MM.1S (cell line): ENCODE data around the gene SLC48A1.

Experiments used
- DNase-seq: peaks from one replicate; pipeline ENCODE4 v3.0.0-alpha.2; 2015
- H2AFZ ChIP-seq: fragments of 300-600 bp; sonication (generic); 2 replicates; pipeline ENCODE4 v1.6.0; 2016; ENCODE audit warnings: antibody characterized with exemption, low read length
- H3F3A ChIP-seq: fragments of 300-600 bp; sonication (generic); 2 replicates; pipeline ENCODE4 v1.6.1; 2016; ENCODE audit warnings: mild to moderate bottlenecking, antibody characterized with exemption, low read length, moderate library complexity, mixed read lengths; ENCODE audit not compliant: insufficient read depth
- H3K27ac ChIP-seq: fragments of 300-600 bp; sonication (generic); 2 replicates; pipeline ENCODE4 v1.5.1; 2016; ENCODE audit warnings: mild to moderate bottlenecking, low read length
- H3K27me3 ChIP-seq: fragments of 300-600 bp; sonication (generic); replicated peaks from 2 replicates; pipeline ENCODE4 v1.6.0; 2016; ENCODE audit warnings: low read length; ENCODE audit not compliant: insufficient read depth
- H3K36me3 ChIP-seq: fragments of 300-600 bp; sonication (generic); replicated peaks from 2 replicates; pipeline ENCODE4 v1.6.1; 2016; ENCODE audit warnings: mild to moderate bottlenecking, low read length, mixed read lengths; ENCODE audit not compliant: insufficient read depth
- H3K4me1 ChIP-seq: fragments of 300-600 bp; sonication (generic); 2 replicates; pipeline ENCODE4 v1.6.1; 2016; ENCODE audit warnings: low read length, mixed read lengths
- H3K4me2 ChIP-seq: fragments of 300-600 bp; sonication (generic); 2 replicates; pipeline ENCODE4 v1.6.0; 2016; ENCODE audit warnings: low read depth, low read length
- H3K4me3 ChIP-seq: fragments of 300-600 bp; sonication (generic); 2 replicates; pipeline ENCODE4 v1.5.1; 2016; ENCODE audit warnings: low read length, mixed read lengths
- H3K79me2 ChIP-seq: fragments of 300-600 bp; sonication (generic); 2 replicates; pipeline ENCODE4 v1.6.1; 2016; ENCODE audit warnings: mixed run types, low read length, mixed read lengths
- H3K9ac ChIP-seq: fragments of 300-600 bp; sonication (generic); 2 replicates; pipeline ENCODE4 v1.6.1; 2016; ENCODE audit warnings: low read length, mixed read lengths
- H3K9me2 ChIP-seq: fragments of 300-600 bp; sonication (generic); replicated peaks from 2 replicates; pipeline ENCODE4 v1.6.1; 2016; ENCODE audit warnings: mild to moderate bottlenecking, low read length, mixed read lengths; ENCODE audit not compliant: insufficient read depth
- H3K9me3 ChIP-seq: fragments of 300-600 bp; sonication (generic); replicated peaks from 2 replicates; pipeline ENCODE4 v1.6.1; 2016; ENCODE audit warnings: mild to moderate bottlenecking, low read length, mixed read lengths; ENCODE audit not compliant: insufficient read depth
- H4K20me1 ChIP-seq: fragments of 300-600 bp; sonication (generic); 2 replicates; pipeline ENCODE4 v1.6.1; 2016; ENCODE audit warnings: mild to moderate bottlenecking, low read length, moderate library complexity, mixed read lengths; ENCODE audit not compliant: insufficient read depth
- EZH2 ChIP-seq: fragments of 300-600 bp; sonication (generic); optimal IDR thresholded peaks from 2 replicates; pipeline ENCODE3; 2017; ENCODE audit warnings: low read depth, mild to moderate bottlenecking, antibody characterized with exemption, low read length, mixed read lengths
- EZH2phosphoT487 ChIP-seq: fragments of 300-600 bp; sonication (generic); IDR thresholded peaks from 2 replicates; pipeline ENCODE4 v1.6.1; 2018; ENCODE audit warnings: antibody characterized with exemption, low read length
- TF ChIP-seq, protein P1 (sequence below): fragments of 300-600 bp; sonication (generic); IDR thresholded peaks from 2 replicates; pipeline ENCODE4 v1.5.1; 2016; ENCODE audit warnings: antibody characterized with exemption, low read length, mixed read lengths

Gene SLC48A1

GRCh38 chr12:47801170-47801903, 28.3 kb downstream of the SLC48A1 start:
- Histone ChIP-seq H3K36me3 (0 out of 2 replicates have a peak, but pooled peaks cover 3% of the 10 kb centered on the region), H3F3A (no peaks in the 10 kb centered on the region), H3K9me3 (no peaks in the 10 kb centered on the region), H4K20me1 (no peaks in the 10 kb centered on the region), H3K9me2 (no peaks in the 10 kb centered on the region), H3K79me2 (peaks cover 84% of the 10 kb centered on the region), H3K9ac (no peak overlapping the region), H3K4me3 (no peak overlapping the region), H3K4me2 (no peak overlapping the region), H3K4me1 (peaks cover 29% of the 10 kb centered on the region), H3K27me3 (no peaks in the 10 kb centered on the region), H3K27ac (no peak overlapping the region), H2AFZ (no peak overlapping the region)
- TF ChIP-seq, protein P1, sequence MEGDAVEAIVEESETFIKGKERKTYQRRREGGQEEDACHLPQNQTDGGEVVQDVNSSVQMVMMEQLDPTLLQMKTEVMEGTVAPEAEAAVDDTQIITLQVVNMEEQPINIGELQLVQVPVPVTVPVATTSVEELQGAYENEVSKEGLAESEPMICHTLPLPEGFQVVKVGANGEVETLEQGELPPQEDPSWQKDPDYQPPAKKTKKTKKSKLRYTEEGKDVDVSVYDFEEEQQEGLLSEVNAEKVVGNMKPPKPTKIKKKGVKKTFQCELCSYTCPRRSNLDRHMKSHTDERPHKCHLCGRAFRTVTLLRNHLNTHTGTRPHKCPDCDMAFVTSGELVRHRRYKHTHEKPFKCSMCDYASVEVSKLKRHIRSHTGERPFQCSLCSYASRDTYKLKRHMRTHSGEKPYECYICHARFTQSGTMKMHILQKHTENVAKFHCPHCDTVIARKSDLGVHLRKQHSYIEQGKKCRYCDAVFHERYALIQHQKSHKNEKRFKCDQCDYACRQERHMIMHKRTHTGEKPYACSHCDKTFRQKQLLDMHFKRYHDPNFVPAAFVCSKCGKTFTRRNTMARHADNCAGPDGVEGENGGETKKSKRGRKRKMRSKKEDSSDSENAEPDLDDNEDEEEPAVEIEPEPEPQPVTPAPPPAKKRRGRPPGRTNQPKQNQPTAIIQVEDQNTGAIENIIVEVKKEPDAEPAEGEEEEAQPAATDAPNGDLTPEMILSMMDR = no peak
- TF ChIP-seq EZH2 (no peak), EZH2phosphoT487 (no peak)
- DNase-seq = no peak

GRCh38 chr12:47801904-47802246, 28.8 kb downstream of the SLC48A1 start:
- Histone ChIP-seq H2AFZ (no peak overlapping the region), H3K4me1 (peaks cover 34% of the 10 kb centered on the region), H4K20me1 (no peaks in the 10 kb centered on the region), H3K27ac (no peak overlapping the region), H3K4me2 (no peak overlapping the region), H3K9me3 (no peaks in the 10 kb centered on the region), H3K4me3 (no peak overlapping the region), H3K79me2 (peaks cover 87% of the 10 kb centered on the region), H3K36me3 (0 out of 2 replicates have a peak, but pooled peaks cover 3% of the 10 kb centered on the region), H3K27me3 (no peaks in the 10 kb centered on the region), H3F3A (no peaks in the 10 kb centered on the region), H3K9ac (no peak overlapping the region), H3K9me2 (no peaks in the 10 kb centered on the region)
- TF ChIP-seq, protein P1 = no peak
- TF ChIP-seq EZH2phosphoT487 (no peak), EZH2 (no peak)
- DNase-seq = no peak

DNA sequence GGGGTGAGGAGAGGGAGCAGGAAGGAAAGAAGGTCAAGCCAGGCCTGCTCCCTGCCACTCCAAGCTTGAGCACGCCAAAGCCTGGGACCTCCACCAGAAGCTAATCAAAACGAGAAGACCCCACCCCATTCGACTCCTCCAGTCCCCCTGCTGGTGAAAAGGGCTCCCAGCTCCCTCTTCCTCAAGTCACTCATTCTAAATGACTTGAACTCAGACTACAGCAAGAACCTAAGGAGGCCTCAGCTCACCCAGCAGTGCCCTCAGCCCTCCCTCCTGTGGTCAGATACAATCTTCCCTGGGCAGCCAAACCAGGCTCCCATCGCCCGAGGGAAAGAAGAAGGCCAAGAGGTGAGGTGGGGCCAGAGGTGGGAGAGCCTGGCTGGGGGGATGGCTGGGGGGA, 29.3 kb downstream of the SLC48A1 start:
- DNase-seq = no peak
- Histone ChIP-seq H3K4me2 (no peak overlapping the region), H3K9me2 (no peaks in the 10 kb centered on the region), H3K4me3 (no peak overlapping the region), H2AFZ (no peak overlapping the region), H3K27ac (no peak overlapping the region), H3K79me2 (peaks cover 91% of the 10 kb centered on the region), H3K9ac (no peak overlapping the region), H3K9me3 (no peaks in the 10 kb centered on the region), H3F3A (peaks cover 2% of the 10 kb centered on the region; the same call in 1 of the 2 replicates), H3K4me1 (peaks cover 39% of the 10 kb centered on the region), H4K20me1 (no peaks in the 10 kb centered on the region), H3K36me3 (0 out of 2 replicates have a peak, but pooled peaks cover 3% of the 10 kb centered on the region), H3K27me3 (no peaks in the 10 kb centered on the region)
- TF ChIP-seq EZH2 = no peak
- TF ChIP-seq, protein P1 = peak; percentile 26
